HepG2 (cell line): Measurements from ENCODE around the gene TNFAIP8L1. TPM values are rescaled to one million over a fixed set of nuclear protein-coding genes. Genes with fewer than 3 reads are reported as not detected.

Experiments
- KLF11 ChIP-seq: IDR thresholded peaks from 2 replicates; pipeline ENCODE4 v1.6.1; 2016; ENCODE audit warnings: missing compliant biosample characterization
- MYNN ChIP-seq: sonication (generic); formaldehyde crosslinking; IDR thresholded peaks from 2 replicates; pipeline ENCODE4 v1.4.0; 2020; ENCODE audit warnings: mild to moderate bottlenecking, low read depth, missing genetic modification reagents
- PHB2 ChIP-seq: fragments of 450-650 bp; IDR thresholded peaks from 2 replicates; pipeline ENCODE4 v1.6.1; 2018; ENCODE audit not compliant: partially characterized antibody
- TBX2 ChIP-seq: sonication (generic); formaldehyde crosslinking; IDR thresholded peaks from 2 replicates; pipeline ENCODE4 v1.5.0; 2020; ENCODE audit warnings: missing genetic modification reagents, mild to moderate bottlenecking, borderline replicate concordance
- TSC22D2 ChIP-seq: sonication (generic); formaldehyde crosslinking; IDR thresholded peaks from 2 replicates; pipeline ENCODE4 v1.5.1; 2020; ENCODE audit warnings: missing genetic modification reagents, mild to moderate bottlenecking, borderline replicate concordance
- ZNF501 ChIP-seq: sonication (generic); formaldehyde crosslinking; IDR thresholded peaks from 2 replicates; pipeline ENCODE4 v1.5.1; 2020; ENCODE audit warnings: mild to moderate bottlenecking, moderate library complexity, missing genetic modification reagents
- ZNF746 ChIP-seq: sonication (generic); formaldehyde crosslinking; IDR thresholded peaks from 2 replicates; pipeline ENCODE4 v1.8.0; 2022; ENCODE audit warnings: mild to moderate bottlenecking, missing genetic modification reagents
- ZNF83 ChIP-seq: sonication (generic); formaldehyde crosslinking; IDR thresholded peaks from 2 replicates; pipeline ENCODE4 v1.4.0; 2020; ENCODE audit warnings: missing genetic modification reagents, mild to moderate bottlenecking, borderline replicate concordance
- polyA plus RNA-seq, 8 experiments: library from polyadenylated mRNA; depleted of rRNA in 3 of 8; stranded (reverse) in 7 of 8; unstranded in 1 of 8; fragments of >200 nt; fragmentation: Illumina TruSeq in 4 of 8; extraction: Trizol in 4 of 8; gene quantifications; 2 replicates each; pipeline versions ENCODE4 v1.2.1 to v1.2.3, GENCODE V29; 2011 to 2016; ENCODE audit warnings: low read depth in 4 of 8, missing spikeins in 1 of 8, mixed read lengths in 1 of 8; ENCODE audit not compliant: insufficient read depth in 1 of 8
- total RNA-seq, 5 experiments: library from RNA; depleted of rRNA; stranded (reverse); fragments of >200 nt; fragmentation: Illumina TruSeq; extraction: Trizol; gene quantifications; 2 replicates each; pipeline ENCODE4 v1.2.3, GENCODE V29; 2016; ENCODE audit warnings: low read depth in 1 of 5
- TF ChIP-seq, protein P1 (sequence below): sonication (generic); formaldehyde crosslinking; conservative IDR thresholded peaks from 2 replicates; pipeline ENCODE4 v1.8.0; 2022; ENCODE audit warnings: missing genetic modification reagents
- TF ChIP-seq, protein P2 (sequence below), 2 experiments: sonication (generic) in 1 of 2; formaldehyde crosslinking in 1 of 2; IDR thresholded peaks; 2 replicates each; pipeline versions ENCODE4 v1.6.1 to v1.9.0; 2014 to 2022; ENCODE audit warnings: antibody characterized with exemption in 1 of 2, borderline replicate concordance in 1 of 2, inconsistent platforms in 1 of 2, low read depth in 1 of 2, missing genetic modification reagents in 1 of 2

The TNFAIP8L1 gene
- total and polyA plus RNA-seq, 2 of the 13 experiments (the other 11 are each of a cell fraction or from before 2014, with no cell fraction given), result 13.4 to 21.4 TPM

GRCh38 chr19:4606921-4607678 lies 32.2 kb upstream of the TNFAIP8L1 start (continued):
- TF ChIP-seq, protein P1, sequence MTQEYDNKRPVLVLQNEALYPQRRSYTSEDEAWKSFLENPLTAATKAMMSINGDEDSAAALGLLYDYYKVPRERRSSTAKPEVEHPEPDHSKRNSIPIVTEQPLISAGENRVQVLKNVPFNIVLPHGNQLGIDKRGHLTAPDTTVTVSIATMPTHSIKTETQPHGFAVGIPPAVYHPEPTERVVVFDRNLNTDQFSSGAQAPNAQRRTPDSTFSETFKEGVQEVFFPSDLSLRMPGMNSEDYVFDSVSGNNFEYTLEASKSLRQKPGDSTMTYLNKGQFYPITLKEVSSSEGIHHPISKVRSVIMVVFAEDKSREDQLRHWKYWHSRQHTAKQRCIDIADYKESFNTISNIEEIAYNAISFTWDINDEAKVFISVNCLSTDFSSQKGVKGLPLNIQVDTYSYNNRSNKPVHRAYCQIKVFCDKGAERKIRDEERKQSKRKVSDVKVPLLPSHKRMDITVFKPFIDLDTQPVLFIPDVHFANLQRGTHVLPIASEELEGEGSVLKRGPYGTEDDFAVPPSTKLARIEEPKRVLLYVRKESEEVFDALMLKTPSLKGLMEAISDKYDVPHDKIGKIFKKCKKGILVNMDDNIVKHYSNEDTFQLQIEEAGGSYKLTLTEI (CRISPR knock-in tag), result no peak
- TF ChIP-seq PHB2, result no peak
- TF ChIP-seq ZNF501 (CRISPR knock-in tag), result peak; percentile 68
- TF ChIP-seq TBX2 (CRISPR knock-in tag), result peak; percentile 77
- no peak for TF ChIP-seq ZNF746 (CRISPR knock-in tag)
- no peak for TF ChIP-seq TSC22D2
- no peak for TF ChIP-seq MYNN (CRISPR knock-in tag)
- no peak for TF ChIP-seq ZNF83
- TF ChIP-seq KLF11, result no peak
- TF ChIP-seq, protein P2, sequence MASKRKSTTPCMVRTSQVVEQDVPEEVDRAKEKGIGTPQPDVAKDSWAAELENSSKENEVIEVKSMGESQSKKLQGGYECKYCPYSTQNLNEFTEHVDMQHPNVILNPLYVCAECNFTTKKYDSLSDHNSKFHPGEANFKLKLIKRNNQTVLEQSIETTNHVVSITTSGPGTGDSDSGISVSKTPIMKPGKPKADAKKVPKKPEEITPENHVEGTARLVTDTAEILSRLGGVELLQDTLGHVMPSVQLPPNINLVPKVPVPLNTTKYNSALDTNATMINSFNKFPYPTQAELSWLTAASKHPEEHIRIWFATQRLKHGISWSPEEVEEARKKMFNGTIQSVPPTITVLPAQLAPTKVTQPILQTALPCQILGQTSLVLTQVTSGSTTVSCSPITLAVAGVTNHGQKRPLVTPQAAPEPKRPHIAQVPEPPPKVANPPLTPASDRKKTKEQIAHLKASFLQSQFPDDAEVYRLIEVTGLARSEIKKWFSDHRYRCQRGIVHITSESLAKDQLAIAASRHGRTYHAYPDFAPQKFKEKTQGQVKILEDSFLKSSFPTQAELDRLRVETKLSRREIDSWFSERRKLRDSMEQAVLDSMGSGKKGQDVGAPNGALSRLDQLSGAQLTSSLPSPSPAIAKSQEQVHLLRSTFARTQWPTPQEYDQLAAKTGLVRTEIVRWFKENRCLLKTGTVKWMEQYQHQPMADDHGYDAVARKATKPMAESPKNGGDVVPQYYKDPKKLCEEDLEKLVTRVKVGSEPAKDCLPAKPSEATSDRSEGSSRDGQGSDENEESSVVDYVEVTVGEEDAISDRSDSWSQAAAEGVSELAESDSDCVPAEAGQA (IDR thresholded peaks at IDR 0.05; ENCODE audit: low read depth), result no peak
- TF ChIP-seq, protein P2 (CRISPR knock-in tag; IDR thresholded peaks at IDR 0.05; ENCODE audit: borderline replicate concordance), result no peak
